ENCODE measurements around the gene POU3F1. TPM values are rescaled to one million over a fixed set of nuclear protein-coding genes. Genes with fewer than 3 reads are reported as not detected.

Gene POU3F1
- total RNA-seq, 1 experiment from 2014 or later = 5.8 TPM

DNA sequence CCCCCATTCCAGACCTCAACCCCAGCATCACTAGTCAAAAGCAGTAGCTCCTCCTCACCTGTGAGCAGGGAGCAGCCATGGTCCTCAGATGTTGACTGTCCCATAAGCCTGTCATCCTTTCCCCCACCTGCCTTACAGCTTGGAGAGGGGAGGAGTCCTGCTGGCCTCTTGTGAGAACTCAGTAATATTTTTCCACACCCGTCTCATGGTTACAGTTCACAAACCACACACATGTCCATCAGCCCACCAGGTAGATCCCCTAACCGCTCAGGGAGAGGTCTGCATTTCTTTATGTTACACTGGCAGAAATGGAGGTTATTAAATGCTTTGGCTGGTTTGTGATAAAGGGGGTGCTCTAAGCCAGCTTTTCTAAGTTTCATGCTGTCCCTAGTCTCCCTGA is 26.3 kb upstream of the POU3F1 start:
- Histone ChIP-seq H2BK12ac (ENCODE audit: insufficient read length, low read depth, low read length) (no peak overlapping the region), H3K27ac (ENCODE audit: insufficient read length, low read depth, low read length) (no peak overlapping the region), H2BK5ac (ENCODE audit: insufficient read length, low read length) (no peak overlapping the region), H4K91ac (ENCODE audit: insufficient read length, low read depth, low read length) (no peak overlapping the region), H3K23ac (ENCODE audit: insufficient read length, low read depth, low read length) (no peak overlapping the region), H2BK120ac (ENCODE audit: low read depth, low read length, poor library complexity, severe bottlenecking) (no peak overlapping the region), H3K79me1 (ENCODE audit: insufficient read depth, low read depth, low read length, poor library complexity, severe bottlenecking) (no peaks in the 10 kb centered on the region), H3K23me2 (ENCODE audit: insufficient read length, low read depth, low read length, poor library complexity, severe bottlenecking) (no peaks in the 10 kb centered on the region), H3K79me2 (ENCODE audit: insufficient read depth, low read length) (no peaks in the 10 kb centered on the region), H3K27me3 (ENCODE audit: insufficient read depth, low read length) (no peaks in the 10 kb centered on the region), H4K8ac (replicated peaks; ENCODE audit: insufficient read length, low read depth, low read length) (no peak overlapping the region), H2AK5ac (ENCODE audit: insufficient read length, low read length) (no peak overlapping the region), H2BK20ac (ENCODE audit: low read depth, low read length, poor library complexity, severe bottlenecking) (no peak overlapping the region), H3K56ac (ENCODE audit: insufficient read length, low read depth, low read length) (no peak overlapping the region), H2BK15ac (ENCODE audit: low read depth, low read length) (no peak overlapping the region), H3K14ac (ENCODE audit: insufficient read depth, low read length) (no peak overlapping the region), H3K4ac (ENCODE audit: low read depth, low read length) (no peak overlapping the region), H3K9ac (ENCODE audit: extremely low read depth, insufficient read length, low read length) (no peak overlapping the region), H2AFZ (ENCODE audit: low read length) (no peak overlapping the region), H4K5ac (ENCODE audit: insufficient read length, low read depth, low read length) (no peak overlapping the region), H3T11ph (ENCODE audit: low read length) (no peak overlapping the region), H3K4me2 (ENCODE audit: insufficient read depth, insufficient read length, low read length) (no peak overlapping the region), H4K20me1 (ENCODE audit: control insufficient read depth, insufficient read depth, insufficient read length) (no peaks in the 10 kb centered on the region), H3K4me1 (ENCODE audit: insufficient read depth, low read length) (no peaks in the 10 kb centered on the region; the same call in none of the 2 replicates), H3K9me3 (ENCODE audit: control insufficient read depth, low read depth, low read length) (no peaks in the 10 kb centered on the region), H3K18ac (ENCODE audit: insufficient read length, low read depth, low read length) (no peak overlapping the region)
- TF ChIP-seq, protein P1, sequence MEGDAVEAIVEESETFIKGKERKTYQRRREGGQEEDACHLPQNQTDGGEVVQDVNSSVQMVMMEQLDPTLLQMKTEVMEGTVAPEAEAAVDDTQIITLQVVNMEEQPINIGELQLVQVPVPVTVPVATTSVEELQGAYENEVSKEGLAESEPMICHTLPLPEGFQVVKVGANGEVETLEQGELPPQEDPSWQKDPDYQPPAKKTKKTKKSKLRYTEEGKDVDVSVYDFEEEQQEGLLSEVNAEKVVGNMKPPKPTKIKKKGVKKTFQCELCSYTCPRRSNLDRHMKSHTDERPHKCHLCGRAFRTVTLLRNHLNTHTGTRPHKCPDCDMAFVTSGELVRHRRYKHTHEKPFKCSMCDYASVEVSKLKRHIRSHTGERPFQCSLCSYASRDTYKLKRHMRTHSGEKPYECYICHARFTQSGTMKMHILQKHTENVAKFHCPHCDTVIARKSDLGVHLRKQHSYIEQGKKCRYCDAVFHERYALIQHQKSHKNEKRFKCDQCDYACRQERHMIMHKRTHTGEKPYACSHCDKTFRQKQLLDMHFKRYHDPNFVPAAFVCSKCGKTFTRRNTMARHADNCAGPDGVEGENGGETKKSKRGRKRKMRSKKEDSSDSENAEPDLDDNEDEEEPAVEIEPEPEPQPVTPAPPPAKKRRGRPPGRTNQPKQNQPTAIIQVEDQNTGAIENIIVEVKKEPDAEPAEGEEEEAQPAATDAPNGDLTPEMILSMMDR (conservative IDR thresholded peaks at IDR 0.05) = no peak
- DNase-seq = no peak
- no peaks in the 10 kb centered on the region; a peak in 1 of 5 replicates for H3K9me3 Mint-ChIP-seq
- peak overlapping the region in 1 of 2 experiments; percentile 30; a peak in 1 of 5 replicates for H3K4me3 Mint-ChIP-seq
- peaks cover 32 to 52% of the 10 kb centered on the region in 2 experiments for H3K4me1 Mint-ChIP-seq
- H3K36me3 Mint-ChIP-seq (ENCODE audit: insufficient read depth in 1 of 3, low read depth in 3 of 3) = no peaks in the 10 kb centered on the region
- no peaks in the 10 kb centered on the region; the same call in 1 of the 2 replicates for H3K27me3 Mint-ChIP-seq (ENCODE audit: low read depth)
- no CpG with 5 or more reads among the region's 2 CpGs for WGBS (ENCODE audit: extremely low coverage, insufficient read length, low lambda C conversion rate)
- H3K27ac Mint-ChIP-seq = no peak overlapping the region

All from H9 (cell line).